ENCODE measurements around the gene LSS. TPM values are rescaled to one million over a fixed set of nuclear protein-coding genes. Genes with fewer than 3 reads are reported as not detected.
"Not testable (repeated sequence)": the region's sequence is repeated elsewhere in the genome, so short reads cannot be mapped to it uniquely, and the experiment has no call there.

The LSS gene
- total RNA-seq, 1 experiment from 2014 or later: 59.4 TPM

GRCh38 chr21:46247699-46248421 is 19.3 kb upstream of the LSS start:
- DNase-seq (ENCODE audit: low spot score): peak; percentile 25
- in situ Hi-C loops (cut with HindIII; ENCODE audit: low sequenced_read_pairs): no loop called here

GRCh38 chr21:46246345-46246744 is 17.8 kb upstream of the LSS start:
- no peak for DNase-seq (ENCODE audit: low spot score)
- in situ Hi-C loops (cut with HindIII; ENCODE audit: low sequenced_read_pairs): no loop called here

GRCh38 chr21:46245213-46245915 is 16.8 kb upstream of the LSS start:
- no peak for DNase-seq (ENCODE audit: low spot score)
- in situ Hi-C loops (cut with HindIII; ENCODE audit: low sequenced_read_pairs): no loop called here

GRCh38 chr21:46244602-46245001 is 16.0 kb upstream of the LSS start:
- in situ Hi-C loops (cut with HindIII; ENCODE audit: low sequenced_read_pairs): no loop called here
- DNase-seq (ENCODE audit: low spot score): no peak

GRCh38 chr21:46243960-46244361 is 15.4 kb upstream of the LSS start:
- DNase-seq (ENCODE audit: low spot score): no peak
- in situ Hi-C loops (cut with HindIII; ENCODE audit: low sequenced_read_pairs): no loop called here

GRCh38 chr21:46243325-46243724 is 14.8 kb upstream of the LSS start:
- no peak for DNase-seq (ENCODE audit: low spot score)
- in situ Hi-C loops (cut with HindIII; ENCODE audit: low sequenced_read_pairs): no loop called here

- in situ Hi-C loops (cut with HindIII; ENCODE audit: low sequenced_read_pairs): not testable (repeated sequence)
Observed at GRCh38 chr21:46241577-46241976, 13.0 kb upstream of the LSS start.

GRCh38 chr21:46239817-46240325 is 11.3 kb upstream of the LSS start:
- in situ Hi-C loops (cut with HindIII; ENCODE audit: low sequenced_read_pairs): no loop called here
- DNase-seq (ENCODE audit: low spot score): no peak

More at GRCh38 chr21:46241577-46241976, 13.0 kb upstream of the LSS start:
- not testable (repeated sequence) for DNase-seq (ENCODE audit: low spot score)

- in situ Hi-C loops (cut with HindIII; ENCODE audit: low sequenced_read_pairs): no loop called here
- no peak for DNase-seq (ENCODE audit: low spot score)
Observed at GRCh38 chr21:46237474-46237873, 8.9 kb upstream of the LSS start.

GRCh38 chr21:46234436-46234950 is 5.9 kb upstream of the LSS start:
- DNase-seq (ENCODE audit: low spot score): no peak
- in situ Hi-C loops (cut with HindIII; ENCODE audit: low sequenced_read_pairs): no loop called here

- in situ Hi-C loops (cut with HindIII; ENCODE audit: low sequenced_read_pairs): no loop called here
Observed at GRCh38 chr21:46229923-46230260, 1.3 kb upstream of the LSS start.

GRCh38 chr21:46229133-46229922 is 754 bp upstream of the LSS start:
- DNase-seq (ENCODE audit: low spot score): peak; percentile 16
- in situ Hi-C loops (cut with HindIII; ENCODE audit: low sequenced_read_pairs): no loop called here

More at GRCh38 chr21:46229923-46230260, 1.3 kb upstream of the LSS start:
- DNase-seq (ENCODE audit: low spot score): peak; percentile 8

- DNase-seq (ENCODE audit: low spot score): peak; percentile 19
- in situ Hi-C loops (cut with HindIII; ENCODE audit: low sequenced_read_pairs): no loop called here
Observed at GRCh38 chr21:46227811-46228344, 696 bp downstream of the LSS start.

GRCh38 chr21:46226920-46227599 is 1.5 kb downstream of the LSS start:
- peak; percentile 48 for DNase-seq (ENCODE audit: low spot score)

GRCh38 chr21:46226146-46226545 is 2.4 kb downstream of the LSS start:
- in situ Hi-C loops (cut with HindIII; ENCODE audit: low sequenced_read_pairs): no loop called here
- DNase-seq (ENCODE audit: low spot score): peak; percentile 18

More at GRCh38 chr21:46226920-46227599, 1.5 kb downstream of the LSS start:
- in situ Hi-C loops (cut with HindIII; ENCODE audit: low sequenced_read_pairs): no loop called here

- in situ Hi-C loops (cut with HindIII; ENCODE audit: low sequenced_read_pairs); DNase-seq (ENCODE audit: low spot score): not testable (repeated sequence)
Observed at GRCh38 chr21:46223661-46224060, 4.9 kb downstream of the LSS start.

- DNase-seq (ENCODE audit: low spot score): no peak
- in situ Hi-C loops (cut with HindIII; ENCODE audit: low sequenced_read_pairs): no loop called here
Observed at GRCh38 chr21:46223217-46223616, 5.4 kb downstream of the LSS start.

GRCh38 chr21:46222436-46223116 is 6.0 kb downstream of the LSS start:
- in situ Hi-C loops (cut with HindIII; ENCODE audit: low sequenced_read_pairs): no loop called here
- DNase-seq (ENCODE audit: low spot score): peak; percentile 34
